KOPT-K1 (cell line): ENCODE data around the gene UPK3BL2.
"Not testable (repeated sequence)": the region's sequence is repeated elsewhere in the genome, so short reads cannot be mapped to it uniquely, and the experiment has no call there.

Experiments used
- H3K27ac ChIP-seq: fragments of 200-600 bp; sonication (generic); 2 replicates; pipeline ENCODE4 v1.5.1; 2016; ENCODE audit warnings: antibody characterized with exemption, mild to moderate bottlenecking, low read depth, low read length; ENCODE audit not compliant: poor library complexity, severe bottlenecking
- H3K36me3 ChIP-seq: fragments of 200-600 bp; sonication (generic); 2 replicates; pipeline ENCODE4 v1.5.1; 2017; ENCODE audit warnings: antibody characterized with exemption, mild to moderate bottlenecking, low read length, moderate library complexity; ENCODE audit not compliant: insufficient read depth
- H3K9me3 ChIP-seq: fragments of 200-600 bp; sonication (generic); 2 replicates; pipeline ENCODE4 v1.5.1; 2017; ENCODE audit warnings: antibody characterized with exemption, low read length, mild to moderate bottlenecking; ENCODE audit not compliant: insufficient read depth, poor library complexity, severe bottlenecking

Gene UPK3BL2

DNA sequence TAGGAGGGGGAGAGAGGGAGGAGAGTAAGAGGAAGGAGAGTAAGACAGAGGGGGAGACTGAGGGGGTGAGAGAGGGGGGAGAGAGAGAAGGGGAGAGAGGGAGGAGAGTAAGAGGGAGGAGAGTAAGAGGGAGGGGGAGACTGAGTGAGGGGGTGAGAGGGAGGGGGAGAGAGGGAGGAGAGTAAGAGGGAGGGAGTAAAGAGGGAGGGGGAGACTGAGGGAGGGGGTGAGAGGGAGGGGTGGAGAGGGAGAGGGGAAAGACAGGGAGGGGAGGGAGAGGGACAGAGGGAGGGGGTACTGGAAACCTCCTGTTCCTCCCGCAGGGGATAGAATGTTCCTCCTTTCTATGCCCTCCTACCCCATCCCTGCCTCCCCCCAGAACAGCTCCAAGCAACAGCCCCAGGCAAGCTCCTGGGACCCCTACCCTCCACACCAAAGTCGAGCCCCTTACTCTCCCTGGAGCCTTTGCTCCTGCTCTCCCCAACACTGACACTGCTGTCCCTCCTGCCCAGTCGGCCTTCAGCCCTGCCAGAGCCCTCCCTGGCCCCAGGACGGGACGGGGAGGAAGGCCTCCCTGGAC is 30.8 kb downstream of the UPK3BL2 start:
- not testable (repeated sequence) for H3K36me3 ChIP-seq, H3K27ac ChIP-seq, H3K9me3 ChIP-seq

DNA sequence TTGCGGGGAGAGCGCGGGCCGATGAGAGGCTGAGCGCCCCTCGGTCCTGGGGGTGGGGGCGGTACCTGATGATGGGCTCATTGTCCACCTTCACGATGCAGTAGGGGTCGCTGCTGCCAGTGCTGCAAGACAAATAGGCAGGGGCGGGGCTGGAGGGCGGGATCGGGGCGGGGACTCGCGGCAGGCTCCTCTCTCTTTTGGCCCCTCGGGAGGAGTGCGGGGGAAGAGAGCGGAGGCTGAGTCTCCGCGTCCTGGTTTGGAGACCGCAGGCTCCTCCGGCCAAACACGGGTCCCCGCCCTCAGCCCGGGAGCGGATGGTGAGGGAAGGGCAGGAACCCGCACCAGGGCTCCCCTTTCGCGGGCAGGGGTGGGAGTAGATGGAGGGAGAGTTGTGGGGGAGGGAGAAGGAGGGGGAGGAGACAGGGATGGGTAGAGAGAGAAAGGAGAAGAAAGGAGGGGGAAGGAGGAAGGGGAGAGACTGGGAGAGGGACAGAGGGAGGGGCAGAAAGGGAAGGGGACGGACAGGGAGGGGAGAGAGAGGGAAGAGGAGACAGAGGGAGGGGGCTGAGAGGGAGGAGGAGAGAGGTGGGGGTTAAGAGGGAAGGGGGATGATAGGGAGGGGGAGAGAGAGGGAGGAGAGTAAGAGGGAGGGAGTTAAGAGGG is 31.5 kb downstream of the UPK3BL2 start:
- H3K36me3 ChIP-seq, H3K9me3 ChIP-seq, H3K27ac ChIP-seq: not testable (repeated sequence)

DNA sequence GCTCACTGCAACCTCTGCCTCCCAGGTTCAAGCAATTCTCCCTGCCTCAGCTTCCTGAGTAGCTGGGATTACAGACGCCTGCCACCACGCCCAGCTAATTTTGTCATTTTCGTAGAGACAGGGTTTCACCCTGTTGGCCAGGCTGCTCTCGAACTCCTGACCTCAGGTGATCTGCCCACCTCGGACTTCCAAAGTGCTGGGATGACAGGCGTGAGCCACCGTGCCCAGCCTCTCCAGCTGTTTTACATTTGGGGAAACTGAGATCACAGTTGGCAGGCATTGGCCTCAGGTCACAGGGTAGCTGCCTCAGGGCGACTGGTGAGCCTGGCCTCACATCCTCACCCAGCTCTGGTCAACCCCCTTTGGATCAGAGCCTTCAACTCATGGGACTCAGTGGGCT is 32.9 kb downstream of the UPK3BL2 start:
- H3K9me3 ChIP-seq, H3K27ac ChIP-seq, H3K36me3 ChIP-seq: not testable (repeated sequence)

DNA sequence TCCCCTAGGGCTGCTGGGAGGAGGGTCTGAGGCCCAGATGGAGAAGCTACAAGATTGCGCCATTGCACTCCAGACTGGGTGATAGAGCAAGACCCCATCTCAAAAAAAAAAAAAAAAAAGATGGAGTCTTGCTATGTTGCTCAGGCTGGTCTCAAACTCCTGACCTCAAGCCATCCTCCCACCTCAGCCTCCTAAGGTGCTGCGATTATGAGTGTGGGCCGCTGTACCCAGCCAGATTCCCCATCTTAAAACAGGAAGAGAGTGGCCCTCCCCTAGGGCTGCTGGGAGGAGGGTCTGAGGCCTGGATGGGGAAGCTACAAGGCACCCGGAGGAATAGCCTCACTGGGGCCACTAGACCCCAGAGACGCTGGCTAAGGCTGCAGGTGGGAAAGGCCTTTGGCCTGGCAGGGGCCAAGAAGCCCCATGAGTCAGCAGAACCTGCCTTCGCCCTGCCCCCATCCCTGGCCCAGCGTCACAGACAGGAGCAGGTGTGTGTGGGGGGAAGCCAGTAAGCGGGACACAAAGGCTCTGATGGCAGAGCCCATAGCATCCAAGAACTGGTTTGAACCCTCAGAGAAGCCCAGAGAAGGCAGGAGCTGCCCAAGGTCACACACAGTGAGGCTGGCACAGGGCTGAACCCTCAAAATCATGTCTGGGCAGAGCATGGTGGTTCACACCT is 35.9 kb downstream of the UPK3BL2 start:
- H3K36me3 ChIP-seq, H3K9me3 ChIP-seq, H3K27ac ChIP-seq: not testable (repeated sequence)

DNA sequence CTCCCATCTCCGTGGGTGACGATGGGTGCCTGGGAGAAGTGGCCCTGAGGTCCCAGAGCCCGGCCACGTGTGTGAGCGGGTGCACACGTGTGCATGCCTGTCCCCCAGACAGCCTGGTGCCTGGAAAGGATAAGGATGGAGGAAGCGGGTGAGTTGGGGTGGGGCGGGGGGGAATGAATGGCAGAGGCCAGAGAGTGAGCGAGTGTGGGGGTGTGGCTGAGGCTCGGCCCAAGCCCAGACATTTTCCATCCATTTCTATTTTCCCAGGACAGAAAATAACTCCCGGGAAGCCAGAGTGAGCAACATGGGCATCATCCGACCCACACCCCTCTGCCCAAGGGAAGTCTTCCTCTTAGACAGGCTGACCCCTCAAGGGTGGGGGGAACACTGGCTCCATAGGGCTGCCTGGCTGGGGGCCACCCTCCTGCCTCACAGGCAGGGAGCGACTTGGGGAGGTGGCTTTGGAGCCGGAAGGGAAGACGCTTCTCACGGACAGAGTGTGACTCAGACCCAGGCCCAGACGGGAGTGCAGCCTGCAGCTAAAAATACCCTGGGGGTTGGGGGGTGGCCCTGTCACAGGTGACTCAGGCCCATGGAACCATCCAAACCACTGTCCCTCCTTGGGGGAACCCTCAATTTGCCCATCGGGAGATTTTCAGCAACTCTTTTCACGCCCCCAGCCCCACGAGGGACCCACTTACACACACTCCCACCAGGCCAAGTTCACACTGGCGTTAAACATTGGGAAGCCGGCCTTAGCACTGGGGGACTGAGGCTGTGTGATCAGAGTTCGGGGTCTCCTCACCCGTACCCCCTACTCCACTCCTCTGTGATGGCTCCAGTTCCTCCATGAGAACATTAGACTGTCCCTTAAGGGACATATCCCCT is 38.0 kb downstream of the UPK3BL2 start:
- not testable (repeated sequence) for H3K9me3 ChIP-seq, H3K36me3 ChIP-seq, H3K27ac ChIP-seq

DNA sequence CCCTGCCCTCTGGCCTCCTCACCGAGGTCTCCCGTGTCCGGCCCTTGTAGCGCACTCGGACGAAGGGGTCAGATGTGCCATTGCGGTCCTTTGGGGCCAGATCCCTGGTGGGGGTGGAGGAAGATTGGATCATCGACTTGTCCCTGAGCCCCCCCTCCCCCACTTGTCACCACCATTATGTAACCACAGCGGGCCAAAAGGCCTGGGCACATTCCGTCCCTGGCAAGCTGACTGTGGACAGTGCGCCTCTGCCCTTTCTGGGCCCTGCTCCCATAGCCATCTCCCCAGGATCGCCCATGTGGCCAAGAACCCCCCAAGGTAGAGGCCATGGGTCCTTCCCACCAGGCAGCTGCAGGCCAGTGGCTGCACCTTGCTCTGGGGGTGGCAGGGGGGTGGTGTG is 40.4 kb downstream of the UPK3BL2 start:
- H3K36me3 ChIP-seq, result not testable (repeated sequence)

DNA sequence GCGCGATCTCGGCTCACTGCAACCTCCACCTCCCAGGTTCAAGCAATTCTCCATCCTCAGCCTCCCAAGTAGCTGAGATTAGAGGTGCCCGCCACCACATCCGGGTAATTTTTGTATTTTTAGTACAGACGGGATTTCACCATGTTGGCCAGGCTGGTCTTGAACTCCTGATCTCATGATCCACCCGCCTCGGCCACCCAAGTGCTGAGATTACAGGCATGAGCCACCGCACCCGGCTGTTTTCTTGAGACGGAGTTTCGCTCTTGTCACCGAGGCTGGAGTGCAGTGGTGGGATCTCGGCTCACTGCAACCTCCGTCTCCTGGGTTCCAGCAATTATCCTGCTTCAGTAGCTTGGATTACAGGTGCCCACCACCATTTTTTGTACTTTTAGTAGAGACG is 45.2 kb downstream of the UPK3BL2 start:
- not testable (repeated sequence) for H3K36me3 ChIP-seq, H3K9me3 ChIP-seq, H3K27ac ChIP-seq

More for the DNA sequence above, 40.4 kb downstream of the UPK3BL2 start:
- H3K9me3 ChIP-seq, H3K27ac ChIP-seq: not testable (repeated sequence)

DNA sequence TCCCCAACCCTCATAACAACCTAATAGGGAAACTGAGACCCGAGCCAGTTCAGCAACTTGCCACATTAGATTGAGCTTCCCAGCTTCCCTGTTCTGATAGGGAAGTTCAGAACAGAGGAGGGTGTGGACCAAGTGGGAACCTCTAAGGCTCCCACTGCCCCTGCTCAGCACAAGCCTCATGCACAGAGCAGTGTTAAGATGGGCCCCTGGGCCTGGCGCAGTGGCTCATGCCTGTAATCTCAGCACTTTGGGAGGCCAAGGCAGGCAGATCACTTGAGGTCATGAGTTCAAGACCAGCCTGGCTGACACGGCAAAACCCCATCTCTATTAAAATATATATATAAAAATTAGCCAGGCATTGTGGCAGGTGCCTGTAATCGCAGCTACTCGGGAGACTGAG is 46.2 kb downstream of the UPK3BL2 start:
- H3K9me3 ChIP-seq, H3K27ac ChIP-seq, H3K36me3 ChIP-seq: not testable (repeated sequence)

DNA sequence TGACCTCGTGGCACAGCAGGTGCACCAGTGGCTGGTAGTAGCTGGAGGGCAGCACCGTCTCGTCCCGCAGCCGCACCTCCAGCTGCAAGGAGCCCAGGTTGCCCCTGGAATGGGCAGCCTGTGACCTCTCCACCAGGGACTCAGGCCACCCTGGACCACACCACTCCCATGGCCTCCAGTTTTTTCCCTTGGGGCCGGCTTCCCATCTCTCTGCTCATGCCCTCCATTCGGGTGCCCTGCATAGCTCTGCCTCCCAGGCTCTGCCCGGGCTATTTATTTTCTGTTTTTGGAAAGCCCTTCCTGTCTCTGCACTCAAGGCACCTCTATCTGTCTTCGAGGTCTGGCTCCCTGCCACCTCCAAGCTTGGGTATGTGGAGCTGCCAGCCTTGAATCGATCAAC is 46.6 kb downstream of the UPK3BL2 start:
- not testable (repeated sequence) for H3K9me3 ChIP-seq, H3K27ac ChIP-seq, H3K36me3 ChIP-seq

DNA sequence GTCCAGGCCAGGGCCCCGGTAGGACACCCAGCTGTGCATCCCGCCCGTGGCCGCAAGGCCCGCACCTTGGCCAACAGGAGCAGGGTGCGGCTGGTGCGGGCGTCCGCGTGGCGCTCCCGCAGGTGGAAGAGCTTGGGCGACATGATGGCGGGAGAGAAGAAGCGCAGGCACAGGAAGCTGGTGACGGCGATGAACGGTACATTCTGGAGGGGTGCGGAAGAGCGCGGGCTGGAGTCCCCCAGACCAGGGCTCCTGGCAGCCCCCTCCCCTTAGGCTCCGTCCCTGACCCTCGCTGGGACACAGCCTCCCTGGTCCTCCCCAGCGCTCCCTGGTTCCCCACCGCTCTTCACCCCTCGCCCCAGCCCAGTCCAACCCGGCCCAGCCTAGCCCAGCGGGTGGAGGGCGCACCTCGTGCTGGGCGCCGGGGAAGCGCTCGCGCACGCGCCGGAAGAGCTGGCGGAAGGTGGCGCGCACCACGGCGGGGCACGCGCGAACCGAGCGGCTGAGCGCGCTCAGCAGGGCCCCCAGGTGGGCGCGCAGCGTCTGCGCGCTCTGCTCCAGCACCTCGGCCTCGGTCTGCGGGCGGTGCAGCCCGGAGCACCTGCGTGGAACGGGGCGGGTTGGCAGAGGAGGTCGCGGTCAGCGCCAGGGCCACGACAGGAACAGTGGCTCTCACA is 48.9 kb downstream of the UPK3BL2 start:
- H3K36me3 ChIP-seq, H3K27ac ChIP-seq, H3K9me3 ChIP-seq: not testable (repeated sequence)

DNA sequence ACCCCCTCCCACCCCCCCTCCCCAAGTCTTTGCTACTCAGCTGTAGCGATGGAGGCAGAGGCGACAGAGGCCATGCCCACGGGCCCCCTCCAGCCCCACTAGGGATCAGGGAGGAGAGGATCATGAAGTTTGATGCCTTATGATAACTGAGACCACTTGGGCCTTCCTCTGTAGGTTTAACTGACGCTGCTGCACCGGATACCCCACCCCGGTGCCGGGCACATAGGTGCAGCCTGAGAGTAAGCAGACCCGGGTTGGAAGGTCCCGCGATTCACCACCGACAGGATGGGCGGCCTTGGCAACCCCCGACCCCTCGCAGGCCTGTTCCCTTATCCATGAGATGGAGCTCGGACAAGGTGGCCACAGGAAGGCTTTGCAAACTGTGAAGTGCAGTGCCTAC is 49.5 kb downstream of the UPK3BL2 start:
- not testable (repeated sequence) for H3K36me3 ChIP-seq, H3K27ac ChIP-seq, H3K9me3 ChIP-seq

DNA sequence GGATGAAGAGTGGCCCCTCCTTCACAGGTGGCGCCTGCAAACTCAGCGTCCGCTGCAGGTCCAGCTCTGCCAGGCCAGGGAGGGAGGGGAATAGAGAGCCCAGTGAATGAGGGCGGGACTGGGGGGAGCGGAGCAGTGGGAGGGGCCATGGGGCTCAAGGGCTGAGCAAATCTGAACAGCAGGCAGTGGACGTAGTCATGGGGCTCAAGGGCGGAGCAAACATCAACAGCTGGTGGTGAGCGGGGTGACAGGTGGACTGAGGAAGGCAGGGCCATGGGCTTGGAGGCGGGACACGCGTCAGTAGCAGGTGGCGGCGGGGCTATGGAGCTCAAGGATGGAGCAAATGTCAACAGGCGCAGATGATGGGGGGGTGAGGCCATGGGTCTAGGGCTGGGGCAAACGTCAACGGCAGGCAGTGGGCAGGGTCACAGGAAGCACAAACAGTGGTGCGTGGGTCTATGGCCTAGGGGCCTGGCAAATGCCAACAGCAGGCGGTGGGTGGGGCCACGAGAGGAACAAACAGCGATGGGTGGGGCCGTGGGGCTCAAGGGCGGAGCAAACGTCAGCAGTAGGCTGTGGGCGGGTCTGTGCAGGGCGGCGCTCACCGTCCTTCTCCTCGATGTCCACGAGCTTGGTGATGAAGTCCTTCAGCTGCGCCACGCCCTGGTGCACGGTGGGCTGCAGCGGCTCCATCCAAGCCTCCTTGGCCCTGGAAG is 50.1 kb downstream of the UPK3BL2 start:
- H3K36me3 ChIP-seq, H3K27ac ChIP-seq, H3K9me3 ChIP-seq: not testable (repeated sequence)

DNA sequence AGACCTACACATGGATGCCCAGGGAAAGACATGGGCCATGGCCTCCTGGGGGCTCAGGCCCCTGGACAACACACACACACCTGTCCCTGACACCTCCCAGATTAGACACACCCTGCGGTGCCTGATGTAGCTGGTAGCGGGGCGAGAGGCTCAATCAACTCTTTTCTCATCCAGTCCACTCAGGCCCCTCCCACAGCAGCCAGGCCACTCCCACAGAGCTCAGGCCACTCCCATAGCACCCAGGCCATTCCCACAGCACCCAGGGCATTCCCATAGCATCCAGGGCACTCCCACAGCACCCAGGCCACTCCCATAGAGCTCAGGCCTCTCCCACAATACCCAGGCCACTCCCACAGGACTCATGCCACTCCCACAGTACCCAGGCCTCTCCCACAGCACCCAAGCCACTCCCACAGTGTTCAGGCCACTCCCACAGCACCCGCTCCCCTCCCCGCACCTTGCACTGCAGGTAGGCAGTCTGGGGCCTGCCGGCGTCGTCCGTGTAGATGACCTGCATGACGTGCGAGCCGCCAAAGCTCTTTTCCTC is 52.9 kb downstream of the UPK3BL2 start:
- H3K9me3 ChIP-seq, H3K27ac ChIP-seq, H3K36me3 ChIP-seq: not testable (repeated sequence)
